AG04449 (cell line): Measurements from ENCODE around the gene SAMSN1.

Experiments used
- CTCF ChIA-PET: fragments of 350-600 bp; formaldehyde crosslinking; extraction: SDS; loops from one replicate; lab custom pipeline; 2021; ENCODE audit warnings: antibody characterized with exemption; lab: Yijun Ruan, JAX
- POLR2A ChIA-PET: fragments of 400-600, 350-600 bp; formaldehyde crosslinking; extraction: SDS; loops from one replicate; lab custom pipeline; 2020; ENCODE audit warnings: antibody characterized with exemption, inconsistent platforms; lab: Yijun Ruan, JAX
- DNase-seq: peaks from one replicate; pipeline ENCODE4 v3.0.0-alpha.2; 2010; ENCODE audit warnings: low read depth, low spot score
- H3K4me3 ChIP-seq: 2 replicates; pipeline ENCODE4 v1.5.1; 2011; ENCODE audit warnings: low read depth, mild to moderate bottlenecking, control low read depth, low read length
- TF ChIP-seq, protein P1 (sequence below): IDR thresholded peaks from one replicate; pipeline ENCODE4 v1.5.1; 2011; ENCODE audit warnings: mild to moderate bottlenecking, moderate library complexity, low read length, control low read depth, inconsistent platforms; ENCODE audit not compliant: insufficient read depth; ENCODE audit errors: missing control alignments

The SAMSN1 gene

DNA sequence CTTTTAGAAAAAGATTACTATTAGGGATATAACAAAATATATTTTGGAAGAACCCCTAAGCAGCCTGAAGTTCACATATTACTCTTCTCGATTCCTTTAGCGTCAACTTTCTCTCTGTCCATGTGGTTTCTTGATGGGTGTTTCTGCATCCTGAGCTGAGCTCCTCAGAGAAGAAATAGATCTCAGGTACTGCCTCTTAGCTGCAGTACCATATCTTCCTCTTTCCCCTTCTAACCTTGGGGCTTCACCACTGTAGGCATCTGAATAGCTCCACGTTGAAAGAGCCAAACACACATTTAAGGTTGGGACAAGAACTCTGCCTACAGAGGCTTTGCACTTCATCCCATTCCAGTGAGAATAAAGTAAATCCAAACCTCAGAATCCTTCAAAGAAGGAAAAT is 59.2 kb downstream of the SAMSN1 start:
- DNase-seq, result no peak
- TF ChIP-seq, protein P1, sequence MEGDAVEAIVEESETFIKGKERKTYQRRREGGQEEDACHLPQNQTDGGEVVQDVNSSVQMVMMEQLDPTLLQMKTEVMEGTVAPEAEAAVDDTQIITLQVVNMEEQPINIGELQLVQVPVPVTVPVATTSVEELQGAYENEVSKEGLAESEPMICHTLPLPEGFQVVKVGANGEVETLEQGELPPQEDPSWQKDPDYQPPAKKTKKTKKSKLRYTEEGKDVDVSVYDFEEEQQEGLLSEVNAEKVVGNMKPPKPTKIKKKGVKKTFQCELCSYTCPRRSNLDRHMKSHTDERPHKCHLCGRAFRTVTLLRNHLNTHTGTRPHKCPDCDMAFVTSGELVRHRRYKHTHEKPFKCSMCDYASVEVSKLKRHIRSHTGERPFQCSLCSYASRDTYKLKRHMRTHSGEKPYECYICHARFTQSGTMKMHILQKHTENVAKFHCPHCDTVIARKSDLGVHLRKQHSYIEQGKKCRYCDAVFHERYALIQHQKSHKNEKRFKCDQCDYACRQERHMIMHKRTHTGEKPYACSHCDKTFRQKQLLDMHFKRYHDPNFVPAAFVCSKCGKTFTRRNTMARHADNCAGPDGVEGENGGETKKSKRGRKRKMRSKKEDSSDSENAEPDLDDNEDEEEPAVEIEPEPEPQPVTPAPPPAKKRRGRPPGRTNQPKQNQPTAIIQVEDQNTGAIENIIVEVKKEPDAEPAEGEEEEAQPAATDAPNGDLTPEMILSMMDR, result no peak
- ChIA-PET POLR2A (no interaction called here), CTCF (no interaction called here)
- no peak overlapping the region for H3K4me3 ChIP-seq

DNA sequence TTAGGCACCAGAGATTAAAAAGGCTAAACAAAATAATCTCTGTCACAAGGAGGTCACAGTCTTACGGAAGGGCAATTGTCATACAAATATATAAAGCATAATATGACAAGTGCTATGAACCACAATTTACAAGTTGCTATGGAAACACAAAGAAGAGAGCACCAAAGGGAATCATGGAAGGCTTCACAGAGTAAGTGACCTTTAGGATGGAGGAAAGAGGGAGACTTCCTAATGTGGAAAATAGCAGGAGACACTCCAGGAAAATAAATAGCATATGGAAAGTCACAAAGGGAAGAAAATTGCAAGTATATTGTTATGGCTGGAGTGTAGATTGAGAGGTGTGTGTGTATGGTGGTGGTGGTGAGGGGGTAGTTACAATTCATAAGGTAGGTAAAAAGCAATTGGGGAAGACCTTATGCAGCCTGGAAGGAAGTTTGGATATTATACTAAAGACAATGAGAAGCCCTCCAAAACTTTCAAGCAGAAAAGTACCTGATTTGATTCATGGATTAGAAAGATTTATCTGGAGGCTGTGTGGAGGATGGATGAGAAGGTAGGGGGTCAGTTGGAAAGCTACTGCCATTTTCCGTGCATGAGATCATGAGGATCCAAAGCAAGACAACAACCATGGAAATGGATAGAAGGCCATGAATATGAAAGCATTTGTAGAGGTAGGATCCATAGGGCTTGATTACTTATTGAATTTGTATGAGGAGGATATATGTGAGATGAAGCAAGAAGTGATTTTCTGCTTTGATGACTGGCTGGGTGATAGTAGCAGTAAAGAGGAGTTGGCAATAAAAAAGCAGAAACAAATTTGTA is 61.7 kb downstream of the SAMSN1 start:
- TF ChIP-seq, protein P1, result no peak
- ChIA-PET POLR2A (no interaction called here), CTCF (no interaction called here)
- no peak overlapping the region for H3K4me3 ChIP-seq
- DNase-seq, result no peak

DNA sequence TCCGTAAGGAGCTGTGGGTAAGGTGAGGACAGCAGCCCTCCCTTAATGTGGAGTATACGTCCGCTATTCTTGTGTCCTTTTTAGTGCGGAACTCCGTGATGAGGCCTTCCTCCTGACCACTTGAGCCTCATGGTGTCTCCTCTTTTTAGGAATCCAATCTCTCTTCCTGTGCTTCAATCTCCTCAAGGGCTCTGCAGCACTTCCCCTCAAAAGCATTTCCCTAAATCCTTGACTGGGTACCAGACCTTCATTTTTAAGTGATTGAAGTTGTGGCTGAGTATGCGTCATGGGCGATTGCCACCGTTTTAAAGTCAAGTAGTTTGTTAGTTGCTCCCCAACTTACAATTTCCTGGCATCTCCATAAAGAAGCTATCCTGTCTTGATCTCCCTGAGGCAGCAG is 62.8 kb downstream of the SAMSN1 start:
- TF ChIP-seq, protein P1, result no peak
- ChIA-PET CTCF (no interaction called here), POLR2A (no interaction called here)
- no peak for DNase-seq
- H3K4me3 ChIP-seq, result no peak overlapping the region

DNA sequence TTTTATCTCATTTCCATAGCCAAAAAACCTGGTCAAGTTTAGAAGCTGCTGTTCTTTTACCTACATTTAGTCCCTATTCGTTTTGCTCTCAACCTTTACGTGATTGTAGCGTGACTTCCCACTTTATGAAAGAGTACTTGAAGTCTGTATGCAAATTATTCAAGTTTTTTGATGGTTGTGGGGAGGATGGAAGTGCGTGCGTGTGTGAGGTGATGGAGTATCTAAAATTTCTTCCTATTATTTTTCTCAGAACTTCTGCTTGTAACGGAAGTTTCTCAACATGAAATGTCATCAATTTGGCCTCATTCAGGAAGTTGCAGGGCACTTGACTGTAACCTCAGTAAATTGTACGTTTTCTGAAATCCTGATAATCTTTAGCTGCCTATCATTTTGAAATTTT is 64.0 kb downstream of the SAMSN1 start:
- no peak overlapping the region for H3K4me3 ChIP-seq
- DNase-seq, result no peak
- TF ChIP-seq, protein P1, result no peak
- POLR2A ChIA-PET, result no interaction called here
- CTCF ChIA-PET, result no interaction called here

DNA sequence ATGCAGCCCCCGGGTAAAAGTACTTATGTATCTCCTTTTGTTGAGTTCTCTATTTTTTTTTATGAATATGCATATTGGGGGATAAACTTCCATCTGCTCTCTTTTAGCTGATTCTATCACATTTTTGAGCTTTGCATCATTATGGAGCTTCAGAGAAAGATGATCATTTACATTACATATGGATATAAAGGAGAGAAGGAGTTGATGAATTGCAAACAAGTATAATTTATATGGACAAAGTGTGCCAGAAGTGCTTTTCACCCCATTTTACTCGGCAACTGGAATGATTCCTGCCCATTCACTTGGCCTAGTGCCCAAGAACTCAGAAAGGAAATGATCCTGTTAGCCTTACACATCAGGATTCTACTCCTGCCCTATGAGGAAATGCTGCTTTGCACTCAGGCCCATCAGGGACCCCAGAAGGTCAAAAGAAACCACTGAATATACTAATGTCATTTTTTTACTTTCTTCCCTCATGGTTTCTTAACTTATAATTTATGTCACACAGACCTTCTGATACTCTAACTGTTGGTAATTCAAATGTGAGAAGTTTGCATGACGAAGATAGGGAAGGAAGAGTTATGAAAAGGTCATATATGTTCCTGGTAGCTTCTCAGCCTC is 65.6 kb downstream of the SAMSN1 start:
- ChIA-PET CTCF (no interaction called here), POLR2A (no interaction called here)
- DNase-seq, result no peak
- TF ChIP-seq, protein P1, result no peak
- H3K4me3 ChIP-seq, result no peak overlapping the region

DNA sequence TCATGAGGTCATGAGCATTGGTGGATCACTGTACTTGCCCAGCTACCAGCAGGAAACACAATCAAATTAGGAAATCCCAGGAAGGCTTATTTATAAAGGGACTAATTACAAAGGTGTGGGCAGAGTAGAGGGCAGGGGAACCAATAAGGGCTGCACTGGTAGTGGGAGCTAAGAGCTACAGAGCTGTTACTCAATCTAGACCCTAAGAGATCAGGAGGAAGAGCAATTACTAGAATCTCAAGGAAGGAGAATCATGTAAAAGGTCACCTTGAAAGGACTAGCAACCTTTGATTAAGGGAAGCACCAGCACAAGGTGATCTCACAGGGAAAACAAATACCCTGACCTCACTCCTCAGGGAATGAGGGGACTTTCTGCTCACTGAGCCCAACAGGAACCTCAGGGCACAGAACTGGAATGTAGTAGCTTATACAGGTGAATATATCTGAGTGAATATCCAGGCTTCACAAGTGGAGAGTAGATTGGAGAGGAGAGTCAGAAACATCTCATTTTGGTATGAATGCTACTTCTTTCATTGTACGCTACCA is 66.8 kb downstream of the SAMSN1 start:
- POLR2A ChIA-PET, result no interaction called here

More for the DNA sequence above, 66.8 kb downstream of the SAMSN1 start:
- no peak overlapping the region for H3K4me3 ChIP-seq
- TF ChIP-seq, protein P1, result no peak
- CTCF ChIA-PET, result no interaction called here
- no peak for DNase-seq
